IPS DF 4.7 (cell line): ENCODE results near the gene BCOR.

Source experiments
- DNase-seq: peaks from one replicate; pipeline ENCODE4 v3.0.0-alpha.2; 2013; ENCODE audit warnings: low spot score; ENCODE audit errors: extremely low read depth

The BCOR gene

GRCh38 chrX:40031911-40032310, 65.8 kb downstream of the BCOR start:
- no peak for DNase-seq

- no peak for DNase-seq
Observed at GRCh38 chrX:40030205-40030604, 67.6 kb downstream of the BCOR start.

- no peak for DNase-seq
Observed at GRCh38 chrX:40022421-40022820, 75.3 kb downstream of the BCOR start.

GRCh38 chrX:40021647-40022046, 76.1 kb downstream of the BCOR start:
- DNase-seq = no peak

- no peak for DNase-seq
Observed at GRCh38 chrX:40019541-40019940, 78.2 kb downstream of the BCOR start.

- DNase-seq = no peak
Observed at GRCh38 chrX:40018041-40018440, 79.7 kb downstream of the BCOR start.

- DNase-seq = no peak
Observed at GRCh38 chrX:40016749-40017148, 81.0 kb downstream of the BCOR start.

GRCh38 chrX:40015693-40016092, 82.1 kb downstream of the BCOR start:
- DNase-seq = no peak

- no peak for DNase-seq
Observed at GRCh38 chrX:40013266-40014195, 84.2 kb downstream of the BCOR start.

GRCh38 chrX:40012868-40013265, 84.9 kb downstream of the BCOR start:
- DNase-seq = no peak

- DNase-seq = no peak
Observed at GRCh38 chrX:40012039-40012867, 85.5 kb downstream of the BCOR start.

GRCh38 chrX:40011322-40012038, 86.3 kb downstream of the BCOR start:
- DNase-seq = no peak

- no peak for DNase-seq
Observed at GRCh38 chrX:40010550-40011321, 87.0 kb downstream of the BCOR start.

GRCh38 chrX:40009890-40010289, 87.9 kb downstream of the BCOR start:
- no peak for DNase-seq

- DNase-seq = no peak
Observed at GRCh38 chrX:40009462-40009851, 88.3 kb downstream of the BCOR start.

- no peak for DNase-seq
Observed at GRCh38 chrX:40008791-40009461, 88.8 kb downstream of the BCOR start.

GRCh38 chrX:40007756-40008705, 89.7 kb downstream of the BCOR start:
- DNase-seq = no peak

GRCh38 chrX:40007131-40007755, 90.5 kb downstream of the BCOR start:
- DNase-seq = no peak
